ENCODE measurements around the gene ALPP.
"Not testable (repeated sequence)": the region's sequence is repeated elsewhere in the genome, so short reads cannot be mapped to it uniquely, and the experiment has no call there.

Gene ALPP

GRCh38 chr2:232406556-232407310 lies 28.2 kb downstream of the ALPP start, which contains the start of gene ALPG:
ALPG (plus strand) TSS chr2:232406844; CDS start chr2:232406895, 51 bp downstream.
- Histone ChIP-seq H3K36me3 (ENCODE audit: insufficient read depth, low read length) (no peaks in the 10 kb centered on the region), H3K4me3 (ENCODE audit: low read length) (no peak within 1 kb of the TSS), H3K4me2 (ENCODE audit: low read length) (no peak within 1 kb of the TSS), H3K9me3 (replicated peaks; ENCODE audit: low read length) (no peaks in the 10 kb centered on the region), H3K9ac (ENCODE audit: low read depth, low read length) (no peak within 1 kb of the TSS), H3K4me1 (ENCODE audit: control insufficient read depth, insufficient read depth, low read length) (no peaks in the 10 kb centered on the region), H3K27me3 (ENCODE audit: control insufficient read depth, insufficient read depth, low read length) (peaks cover 27% of the 10 kb centered on the region)

GRCh38 chr2:232407428-232408150 lies 29.0 kb downstream of the ALPP start:
- H3K4me2 ChIP-seq (ENCODE audit: low read length); H3K4me3 ChIP-seq (ENCODE audit: low read length); H3K36me3 ChIP-seq (ENCODE audit: insufficient read depth, low read length); H3K9ac ChIP-seq (ENCODE audit: low read depth, low read length); H3K9me3 ChIP-seq (replicated peaks; ENCODE audit: low read length); H3K4me1 ChIP-seq (ENCODE audit: control insufficient read depth, insufficient read depth, low read length): not testable (repeated sequence)
- H3K27me3 ChIP-seq (ENCODE audit: control insufficient read depth, insufficient read depth, low read length) = peaks cover 35% of the 10 kb centered on the region

DNA sequence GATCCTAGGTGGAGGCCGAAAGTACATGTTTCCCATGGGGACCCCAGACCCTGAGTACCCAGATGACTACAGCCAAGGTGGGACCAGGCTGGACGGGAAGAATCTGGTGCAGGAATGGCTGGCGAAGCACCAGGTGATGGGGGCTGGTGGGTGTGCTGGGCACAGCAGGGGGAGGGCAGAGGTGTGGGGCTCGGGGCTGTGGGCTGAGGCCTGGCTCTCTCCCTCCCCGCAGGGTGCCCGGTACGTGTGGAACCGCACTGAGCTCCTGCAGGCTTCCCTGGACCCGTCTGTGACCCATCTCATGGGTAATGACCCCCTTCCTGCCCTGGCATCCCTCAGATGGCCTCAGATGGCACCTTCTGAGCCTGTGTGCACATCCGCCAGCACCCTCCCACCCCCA lies 29.7 kb downstream of the ALPP start:
- H3K27me3 ChIP-seq (ENCODE audit: control insufficient read depth, insufficient read depth, low read length) = peaks cover 42% of the 10 kb centered on the region
- not testable (repeated sequence) for H3K4me3 ChIP-seq (ENCODE audit: low read length); H3K9ac ChIP-seq (ENCODE audit: low read depth, low read length); H3K9me3 ChIP-seq (replicated peaks; ENCODE audit: low read length); H3K36me3 ChIP-seq (ENCODE audit: insufficient read depth, low read length); H3K4me2 ChIP-seq (ENCODE audit: low read length); H3K4me1 ChIP-seq (ENCODE audit: control insufficient read depth, insufficient read depth, low read length)

DNA sequence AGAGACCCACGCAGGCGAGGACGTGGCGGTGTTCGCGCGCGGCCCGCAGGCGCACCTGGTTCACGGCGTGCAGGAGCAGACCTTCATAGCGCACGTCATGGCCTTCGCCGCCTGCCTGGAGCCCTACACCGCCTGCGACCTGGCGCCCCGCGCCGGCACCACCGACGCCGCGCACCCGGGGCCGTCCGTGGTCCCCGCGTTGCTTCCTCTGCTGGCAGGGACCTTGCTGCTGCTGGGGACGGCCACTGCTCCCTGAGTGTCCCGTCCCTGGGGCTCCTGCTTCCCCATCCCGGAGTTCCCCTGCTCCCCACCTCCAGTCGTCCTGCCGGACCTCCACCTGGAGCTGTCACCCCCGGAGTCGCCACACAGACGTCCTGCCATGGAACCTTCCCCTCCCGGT lies 31.1 kb downstream of the ALPP start:
- H3K36me3 ChIP-seq (ENCODE audit: insufficient read depth, low read length); H3K4me2 ChIP-seq (ENCODE audit: low read length); H3K4me1 ChIP-seq (ENCODE audit: control insufficient read depth, insufficient read depth, low read length); H3K4me3 ChIP-seq (ENCODE audit: low read length); H3K9me3 ChIP-seq (replicated peaks; ENCODE audit: low read length); H3K9ac ChIP-seq (ENCODE audit: low read depth, low read length): not testable (repeated sequence)
- H3K27me3 ChIP-seq (ENCODE audit: control insufficient read depth, insufficient read depth, low read length) = peaks cover 41% of the 10 kb centered on the region

DNA sequence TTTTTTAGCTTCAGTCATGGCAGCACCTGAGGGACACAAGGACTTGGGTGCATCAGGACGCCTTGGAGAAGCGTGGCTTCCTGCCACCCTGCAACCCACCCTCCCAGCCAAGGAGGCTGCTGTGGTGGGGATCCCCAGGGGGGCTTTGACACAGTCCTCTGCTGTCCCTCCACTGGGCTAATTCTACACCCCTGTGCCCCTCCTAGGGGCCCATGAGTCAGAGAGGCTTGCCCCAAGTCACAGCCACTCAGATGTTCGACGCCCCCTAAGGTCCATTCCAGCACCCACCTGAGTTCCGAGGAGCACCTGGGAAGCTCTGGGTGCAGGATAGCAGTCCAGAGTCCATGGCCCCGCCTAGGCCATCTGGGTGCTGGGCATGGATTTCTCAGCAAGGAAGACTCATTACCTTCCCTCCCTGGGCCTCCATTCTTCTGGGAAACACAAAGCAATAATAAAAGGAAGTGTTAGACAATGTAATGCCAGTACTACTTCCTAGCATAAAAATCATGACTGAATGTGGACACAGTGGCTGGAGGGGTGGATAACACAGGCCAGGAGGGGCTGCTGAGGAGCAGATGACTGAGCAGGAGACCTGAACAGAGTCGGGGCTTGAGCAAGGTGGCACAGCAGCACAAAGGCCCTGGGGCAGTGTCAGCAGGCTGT lies 31.8 kb downstream of the ALPP start:
- Histone ChIP-seq H3K9ac (ENCODE audit: low read depth, low read length) (no peak overlapping the region), H3K27me3 (ENCODE audit: control insufficient read depth, insufficient read depth, low read length) (peaks cover 45% of the 10 kb centered on the region), H3K4me1 (ENCODE audit: control insufficient read depth, insufficient read depth, low read length) (no peaks in the 10 kb centered on the region), H3K4me2 (ENCODE audit: low read length) (no peak overlapping the region), H3K36me3 (ENCODE audit: insufficient read depth, low read length) (no peaks in the 10 kb centered on the region), H3K4me3 (ENCODE audit: low read length) (no peak overlapping the region), H3K9me3 (replicated peaks; ENCODE audit: low read length) (no peaks in the 10 kb centered on the region)

- no peaks in the 10 kb centered on the region for H3K9me3 ChIP-seq (replicated peaks; ENCODE audit: low read length)
- no peaks in the 10 kb centered on the region for H3K4me1 ChIP-seq (ENCODE audit: control insufficient read depth, insufficient read depth, low read length)
- H3K36me3 ChIP-seq (ENCODE audit: insufficient read depth, low read length) = no peaks in the 10 kb centered on the region
- no peak overlapping the region for H3K4me3 ChIP-seq (ENCODE audit: low read length)
- H3K27me3 ChIP-seq (ENCODE audit: control insufficient read depth, insufficient read depth, low read length) = peaks cover 59% of the 10 kb centered on the region
- H3K9ac ChIP-seq (ENCODE audit: low read depth, low read length) = no peak overlapping the region
- no peak overlapping the region for H3K4me2 ChIP-seq (ENCODE audit: low read length)
These were observed 33.5 kb downstream of the ALPP start for GRCh38 chr2:232411901-232412629.

GRCh38 chr2:232412986-232413385 lies 34.4 kb downstream of the ALPP start:
- Histone ChIP-seq H3K36me3 (ENCODE audit: insufficient read depth, low read length) (no peaks in the 10 kb centered on the region), H3K4me1 (ENCODE audit: control insufficient read depth, insufficient read depth, low read length) (no peaks in the 10 kb centered on the region), H3K4me3 (ENCODE audit: low read length) (no peak overlapping the region), H3K9me3 (replicated peaks; ENCODE audit: low read length) (no peaks in the 10 kb centered on the region), H3K9ac (ENCODE audit: low read depth, low read length) (no peak overlapping the region), H3K4me2 (ENCODE audit: low read length) (no peak overlapping the region), H3K27me3 (ENCODE audit: control insufficient read depth, insufficient read depth, low read length) (peaks cover 67% of the 10 kb centered on the region)

GRCh38 chr2:232415138-232415690 lies 36.7 kb downstream of the ALPP start:
- no peaks in the 10 kb centered on the region for H3K36me3 ChIP-seq (ENCODE audit: insufficient read depth, low read length)
- H3K27me3 ChIP-seq (ENCODE audit: control insufficient read depth, insufficient read depth, low read length) = peaks cover 84% of the 10 kb centered on the region
- H3K4me3 ChIP-seq (ENCODE audit: low read length) = no peak overlapping the region
- no peaks in the 10 kb centered on the region for H3K4me1 ChIP-seq (ENCODE audit: control insufficient read depth, insufficient read depth, low read length)
- no peaks in the 10 kb centered on the region for H3K9me3 ChIP-seq (replicated peaks; ENCODE audit: low read length)
- H3K4me2 ChIP-seq (ENCODE audit: low read length) = no peak overlapping the region
- H3K9ac ChIP-seq (ENCODE audit: low read depth, low read length) = no peak overlapping the region

DNA sequence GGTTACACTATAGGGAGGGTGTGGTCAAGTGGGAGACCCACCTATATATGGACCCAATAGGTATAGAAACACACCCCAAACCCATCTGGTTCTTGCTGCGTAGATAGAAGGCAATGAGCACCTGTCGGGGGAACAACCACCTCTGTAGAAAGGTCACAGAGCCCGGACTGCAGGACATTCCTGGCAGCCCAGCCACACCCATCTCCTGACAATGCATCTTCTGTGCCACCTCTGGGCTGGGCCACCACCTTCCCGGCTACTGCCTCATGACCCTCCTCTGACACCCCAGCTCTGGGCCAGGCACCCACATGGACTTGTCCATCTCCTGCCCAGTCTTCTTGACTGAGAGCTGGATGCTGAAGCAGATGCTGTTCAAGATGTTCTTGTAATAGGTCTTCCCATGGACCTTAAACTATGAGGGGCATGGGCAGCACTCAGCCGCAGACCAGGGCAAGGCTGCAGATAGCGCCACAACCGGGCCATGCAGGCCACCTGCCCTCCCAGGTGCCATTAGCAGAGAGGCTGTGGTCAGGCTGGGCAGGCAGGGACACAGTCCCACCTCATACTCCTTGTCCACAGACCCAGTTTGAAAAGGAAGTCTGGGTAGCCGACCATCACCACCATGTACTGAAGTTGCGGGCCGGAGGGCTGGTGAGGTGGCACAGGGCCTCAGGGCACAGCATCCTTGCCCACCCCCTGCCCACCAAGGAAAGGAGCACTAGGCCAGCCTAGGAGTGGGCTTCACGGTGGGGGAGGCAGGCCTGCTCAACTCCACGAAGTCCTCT lies 37.4 kb downstream of the ALPP start:
- Histone ChIP-seq H3K4me2 (ENCODE audit: low read length) (no peak overlapping the region), H3K4me3 (ENCODE audit: low read length) (no peak overlapping the region), H3K27me3 (ENCODE audit: control insufficient read depth, insufficient read depth, low read length) (peaks cover 84% of the 10 kb centered on the region), H3K9me3 (replicated peaks; ENCODE audit: low read length) (no peaks in the 10 kb centered on the region), H3K9ac (ENCODE audit: low read depth, low read length) (no peak overlapping the region), H3K4me1 (ENCODE audit: control insufficient read depth, insufficient read depth, low read length) (no peaks in the 10 kb centered on the region), H3K36me3 (ENCODE audit: insufficient read depth, low read length) (no peaks in the 10 kb centered on the region)

GRCh38 chr2:232416521-232417470 lies 38.2 kb downstream of the ALPP start:
- Histone ChIP-seq H3K9me3 (replicated peaks; ENCODE audit: low read length) (no peaks in the 10 kb centered on the region), H3K9ac (ENCODE audit: low read depth, low read length) (no peak overlapping the region), H3K36me3 (ENCODE audit: insufficient read depth, low read length) (no peaks in the 10 kb centered on the region), H3K4me1 (ENCODE audit: control insufficient read depth, insufficient read depth, low read length) (no peaks in the 10 kb centered on the region), H3K27me3 (ENCODE audit: control insufficient read depth, insufficient read depth, low read length) (peaks cover 86% of the 10 kb centered on the region), H3K4me2 (ENCODE audit: low read length) (no peak overlapping the region), H3K4me3 (ENCODE audit: low read length) (no peak overlapping the region)

Measured in skeletal muscle satellite cell (primary cell).